GM20431 (cell line): Measurements from ENCODE around the gene BTG4.

Experiments
- in situ Hi-C: fragments of 300-500 bp; cut with MseI, MboI; formaldehyde crosslinking; loops from one replicate; pipeline ENCODE4 v1.15.0; 2020; ENCODE audit warnings: low sequenced_read_pairs; ENCODE audit not compliant: unreplicated experiment

The BTG4 gene

GRCh38 chr11:111502611-111503010 is 9.6 kb downstream of the BTG4 start:
- in situ Hi-C loops, result no loop called here

GRCh38 chr11:111500481-111500880 is 11.7 kb downstream of the BTG4 start:
- in situ Hi-C loops, result no loop called here

GRCh38 chr11:111499483-111499882 is 12.7 kb downstream of the BTG4 start:
- in situ Hi-C loops, result no loop called here

GRCh38 chr11:111494040-111494439 is 18.1 kb downstream of the BTG4 start:
- in situ Hi-C loops, result no loop called here

- in situ Hi-C loops, result no loop called here
Measured at GRCh38 chr11:111490496-111490895, 21.7 kb downstream of the BTG4 start.

GRCh38 chr11:111483431-111483830 is 28.8 kb downstream of the BTG4 start:
- in situ Hi-C loops, result no loop called here

- in situ Hi-C loops, result no loop called here
Measured at GRCh38 chr11:111479666-111480065, 32.5 kb downstream of the BTG4 start.

- in situ Hi-C loops, result no loop called here
Measured at GRCh38 chr11:111477898-111478297, 34.3 kb downstream of the BTG4 start.

GRCh38 chr11:111476956-111477355 is 35.2 kb downstream of the BTG4 start:
- in situ Hi-C loops, result no loop called here

- in situ Hi-C loops, result no loop called here
Measured at GRCh38 chr11:111476366-111476765, 35.8 kb downstream of the BTG4 start.

- in situ Hi-C loops, result no loop called here
Measured at GRCh38 chr11:111474432-111474831, 37.8 kb downstream of the BTG4 start.

- in situ Hi-C loops, result no loop called here
Measured at GRCh38 chr11:111472228-111472627, 40.0 kb downstream of the BTG4 start.

- in situ Hi-C loops, result no loop called here
Measured at GRCh38 chr11:111469200-111469599, 43.0 kb downstream of the BTG4 start.

GRCh38 chr11:111466615-111467014 is 45.6 kb downstream of the BTG4 start:
- in situ Hi-C loops, result no loop called here

GRCh38 chr11:111465400-111465799 is 46.8 kb downstream of the BTG4 start:
- in situ Hi-C loops, result no loop called here

GRCh38 chr11:111463276-111463675 is 48.9 kb downstream of the BTG4 start:
- in situ Hi-C loops, result no loop called here

GRCh38 chr11:111462329-111462728 is 49.9 kb downstream of the BTG4 start:
- in situ Hi-C loops, result no loop called here

- in situ Hi-C loops, result no loop called here
Measured at GRCh38 chr11:111461460-111462235, 50.5 kb downstream of the BTG4 start.

GRCh38 chr11:111460856-111461255 is 51.3 kb downstream of the BTG4 start:
- in situ Hi-C loops, result no loop called here

- in situ Hi-C loops, result no loop called here
Measured at GRCh38 chr11:111460340-111460739, 51.8 kb downstream of the BTG4 start.

- in situ Hi-C loops, result loop anchor here (10.0 kb wide), 1 partner anchor 175 kb away; no protein-coding TSS in a partner anchor
Measured at GRCh38 chr11:111459506-111460270, 52.5 kb downstream of the BTG4 start.
